H1 (cell line): ENCODE data around the gene C2CD5. TPM values are rescaled to one million over a fixed set of nuclear protein-coding genes. Genes with fewer than 3 reads are reported as not detected.
A peak's percentile ranks its signal among the peaks of the same experiment; 100 is the strongest.

ENCODE experiments used
- CTBP2 ChIP-seq: IDR thresholded peaks from 2 replicates; pipeline ENCODE4 v1.7.0; 2011; ENCODE audit warnings: borderline replicate concordance, mild to moderate bottlenecking, moderate library complexity, mixed read lengths, low read length; ENCODE audit not compliant: insufficient read depth, insufficient read length
- GTF2F1 ChIP-seq: IDR thresholded peaks from 2 replicates; pipeline ENCODE4 v1.6.1; 2012; ENCODE audit warnings: low read depth, low read length, improper control_type of control experiment, borderline replicate concordance
- HDAC2 ChIP-seq, 2 experiments: fragments of 300-600 bp in 1 of 2; sonication (generic) in 1 of 2; IDR thresholded peaks; 2 replicates each; pipeline ENCODE4 v1.6.1; 2011 to 2012; ENCODE audit warnings: low read depth in 2 of 2, low read length in 2 of 2, mild to moderate bottlenecking in 2 of 2, moderate library complexity in 2 of 2, borderline replicate concordance in 1 of 2, inconsistent platforms in 1 of 2
- HDAC6 ChIP-seq: IDR thresholded peaks from one replicate; pipeline ENCODE4 v1.7.1; 2012; ENCODE audit warnings: low read depth, mild to moderate bottlenecking, inconsistent platforms, low read length, moderate library complexity
- PHF8 ChIP-seq: fragments of 200-600 bp; sonication (generic); conservative IDR thresholded peaks from 2 replicates; pipeline ENCODE4 v1.7.1; 2012; ENCODE audit warnings: low read depth, mild to moderate bottlenecking, inconsistent platforms, low read length, moderate library complexity
- RAD21 ChIP-seq, 2 experiments: IDR thresholded peaks in 1 of 2; conservative IDR thresholded peaks in 1 of 2; 2 replicates each; pipeline ENCODE4 v1.6.1; 2011; ENCODE audit warnings: low read depth in 2 of 2, low read length in 2 of 2, improper control_type of control experiment in 1 of 2, inconsistent platforms in 1 of 2, mild to moderate bottlenecking in 1 of 2, moderate library complexity in 1 of 2
- RFX5 ChIP-seq: IDR thresholded peaks from 2 replicates; pipeline ENCODE4 v1.6.1; 2011; ENCODE audit warnings: low read depth, low read length, improper control_type of control experiment, borderline replicate concordance
- SAP30 ChIP-seq: fragments of 300-600 bp; sonication (generic); IDR thresholded peaks from 2 replicates; pipeline ENCODE4 v1.7.1; 2012; ENCODE audit warnings: low read length, moderate library complexity, mild to moderate bottlenecking, inconsistent platforms; ENCODE audit not compliant: insufficient read depth, insufficient replicate concordance
- SIX5 ChIP-seq: IDR thresholded peaks from 2 replicates; pipeline ENCODE4 v1.6.1; 2011; ENCODE audit warnings: mild to moderate bottlenecking, low read depth, low read length
- SUZ12 ChIP-seq: fragments of 200-600 bp; sonication (generic); IDR thresholded peaks from 2 replicates; pipeline ENCODE4 v1.6.1; 2012; ENCODE audit warnings: mild to moderate bottlenecking, inconsistent platforms, low read length, moderate library complexity, mixed read lengths
- TAF7 ChIP-seq: optimal IDR thresholded peaks from 2 replicates; pipeline ENCODE3; 2011; ENCODE audit warnings: low read depth, mild to moderate bottlenecking, inconsistent platforms, low read length, moderate library complexity, borderline replicate concordance
- TCF12 ChIP-seq: IDR thresholded peaks from 2 replicates; pipeline ENCODE4 v1.6.1; 2011; ENCODE audit warnings: low read depth, mild to moderate bottlenecking, low read length
- TEAD4 ChIP-seq: IDR thresholded peaks from 2 replicates; pipeline ENCODE4 v1.6.1; 2012; ENCODE audit warnings: low read depth, low read length, inconsistent platforms, mixed read lengths
- polyA plus RNA-seq, 7 experiments: library from polyadenylated mRNA; depleted of rRNA in 3 of 7; stranded (reverse) in 5 of 7; unstranded in 2 of 7; fragments of >200 nt in 5 of 7; fragments of 200-250 nt in 2 of 7; gene quantifications; 1 replicate in 5 of 7; 2 replicates in 1 of 7; 4 replicates in 1 of 7; pipeline versions ENCODE4 v1.2.1 to v1.2.3, GENCODE V29; 2011 to 2013; ENCODE audit warnings: missing spikeins in 2 of 7, mixed read lengths in 2 of 7
- total RNA-seq: library from RNA; stranded (reverse); fragmentation: NEBNext Ultra II Directional; extraction: Animal tissue kit (Norgen Biotek cat#: 25700); gene quantifications from 2 replicates; pipeline ENCODE4 v1.2.1, GENCODE V29; 2021
- TF ChIP-seq, protein P1 (sequence below): IDR thresholded peaks from 2 replicates; pipeline ENCODE4 v1.6.1; 2011; ENCODE audit warnings: low read length, improper control_type of control experiment
- TF ChIP-seq, protein P2 (sequence below): IDR thresholded peaks from 2 replicates; pipeline ENCODE4 v1.6.1; 2012; ENCODE audit warnings: low read length, inconsistent platforms
- TF ChIP-seq, protein P3 (sequence below): IDR thresholded peaks from 2 replicates; pipeline ENCODE4 v1.6.1; 2012; ENCODE audit warnings: inconsistent platforms
- TF ChIP-seq, protein P4 (sequence below): IDR thresholded peaks from 2 replicates; pipeline ENCODE4 v1.6.1; 2012; ENCODE audit warnings: inconsistent platforms

C2CD5 gene
- total and polyA plus RNA-seq, 2 of the 8 experiments (the other 6 are each of a cell fraction or from before 2014, with no cell fraction given): 21.9 to 45.9 TPM

DNA sequence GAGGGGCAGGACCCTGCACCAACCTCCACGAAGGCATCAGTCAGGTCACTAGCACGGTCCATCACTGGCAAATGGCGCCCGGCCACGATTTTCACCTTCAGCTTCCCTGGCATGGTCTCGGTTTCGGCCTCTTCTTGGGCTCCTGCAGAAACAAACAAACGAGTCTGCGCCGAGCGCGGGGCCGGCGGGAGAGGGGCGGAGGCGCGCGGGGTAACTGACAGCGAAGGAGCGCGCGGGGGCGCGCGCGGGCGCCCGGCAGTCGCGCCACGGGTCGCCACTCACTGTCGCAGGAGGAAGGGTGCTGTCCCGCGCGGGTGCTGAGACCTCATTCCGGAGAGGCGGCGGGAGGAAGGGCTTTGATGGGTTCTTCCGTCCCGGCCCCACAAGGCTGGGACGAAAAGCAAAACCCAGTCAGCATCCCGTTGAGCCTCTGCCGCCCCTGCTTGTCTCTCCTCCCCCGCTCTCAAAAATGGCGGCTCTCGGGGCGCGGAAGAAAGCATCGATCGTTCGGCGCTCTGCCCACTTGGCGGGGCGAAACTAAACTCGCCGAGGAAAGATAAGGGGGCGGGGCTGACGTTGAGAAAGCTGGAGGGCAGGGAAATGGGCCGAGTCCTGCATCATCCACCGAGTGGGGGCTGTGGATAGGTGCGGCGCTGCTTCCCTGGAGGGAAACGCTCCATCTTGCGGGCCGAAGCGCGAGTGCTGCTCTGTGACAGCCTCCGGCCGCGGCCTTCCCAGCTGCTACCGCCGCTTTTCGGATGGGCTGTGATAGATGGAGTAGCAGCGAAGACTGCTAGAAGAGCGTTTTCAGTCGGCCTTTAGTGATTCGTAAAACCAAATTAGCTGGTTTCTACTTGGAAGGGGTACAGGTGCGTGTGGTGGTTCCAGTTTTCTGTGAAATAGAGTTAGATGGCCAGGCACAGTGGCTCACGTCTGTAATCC, at the start of gene C2CD5 (continued):
- TF ChIP-seq, protein P1, sequence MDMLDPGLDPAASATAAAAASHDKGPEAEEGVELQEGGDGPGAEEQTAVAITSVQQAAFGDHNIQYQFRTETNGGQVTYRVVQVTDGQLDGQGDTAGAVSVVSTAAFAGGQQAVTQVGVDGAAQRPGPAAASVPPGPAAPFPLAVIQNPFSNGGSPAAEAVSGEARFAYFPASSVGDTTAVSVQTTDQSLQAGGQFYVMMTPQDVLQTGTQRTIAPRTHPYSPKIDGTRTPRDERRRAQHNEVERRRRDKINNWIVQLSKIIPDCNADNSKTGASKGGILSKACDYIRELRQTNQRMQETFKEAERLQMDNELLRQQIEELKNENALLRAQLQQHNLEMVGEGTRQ: no peak
- TF ChIP-seq TCF12 (0 out of 2 replicates have a peak, but pooled peaks have one; percentile 58), SAP30 (no peak), HDAC2 (IDR thresholded peaks at IDR 0.05; ENCODE audit: borderline replicate concordance in 1 of 2, low read depth in 2 of 2, low read length in 2 of 2) (peak; percentile 69 to 96; a peak in 2 of 4 replicates), CTBP2 (no peak), RFX5 (no peak), TAF7 (peak; percentile 68), PHF8 (peak; percentile 95), SUZ12 (peak; percentile 52; the same call in 1 of the 2 replicates), HDAC6 (no peak), RAD21 (IDR thresholded peaks at IDR 0.05 in 1 of 2, conservative IDR thresholded peaks at IDR 0.05 in 1 of 2; ENCODE audit: low read depth in 2 of 2, low read length in 2 of 2) (peak; percentile 28 to 32; a peak in 2 of 4 replicates), GTF2F1 (no peak), SIX5 (no peak), TEAD4 (0 out of 2 replicates have a peak, but pooled peaks have one; percentile 35)
- TF ChIP-seq, protein P2, sequence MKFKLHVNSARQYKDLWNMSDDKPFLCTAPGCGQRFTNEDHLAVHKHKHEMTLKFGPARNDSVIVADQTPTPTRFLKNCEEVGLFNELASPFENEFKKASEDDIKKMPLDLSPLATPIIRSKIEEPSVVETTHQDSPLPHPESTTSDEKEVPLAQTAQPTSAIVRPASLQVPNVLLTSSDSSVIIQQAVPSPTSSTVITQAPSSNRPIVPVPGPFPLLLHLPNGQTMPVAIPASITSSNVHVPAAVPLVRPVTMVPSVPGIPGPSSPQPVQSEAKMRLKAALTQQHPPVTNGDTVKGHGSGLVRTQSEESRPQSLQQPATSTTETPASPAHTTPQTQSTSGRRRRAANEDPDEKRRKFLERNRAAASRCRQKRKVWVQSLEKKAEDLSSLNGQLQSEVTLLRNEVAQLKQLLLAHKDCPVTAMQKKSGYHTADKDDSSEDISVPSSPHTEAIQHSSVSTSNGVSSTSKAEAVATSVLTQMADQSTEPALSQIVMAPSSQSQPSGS: 0 out of 2 replicates have a peak, but pooled peaks have one; percentile 25
- TF ChIP-seq, protein P3, sequence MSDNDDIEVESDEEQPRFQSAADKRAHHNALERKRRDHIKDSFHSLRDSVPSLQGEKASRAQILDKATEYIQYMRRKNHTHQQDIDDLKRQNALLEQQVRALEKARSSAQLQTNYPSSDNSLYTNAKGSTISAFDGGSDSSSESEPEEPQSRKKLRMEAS: peak; percentile 89
- TF ChIP-seq, protein P4, sequence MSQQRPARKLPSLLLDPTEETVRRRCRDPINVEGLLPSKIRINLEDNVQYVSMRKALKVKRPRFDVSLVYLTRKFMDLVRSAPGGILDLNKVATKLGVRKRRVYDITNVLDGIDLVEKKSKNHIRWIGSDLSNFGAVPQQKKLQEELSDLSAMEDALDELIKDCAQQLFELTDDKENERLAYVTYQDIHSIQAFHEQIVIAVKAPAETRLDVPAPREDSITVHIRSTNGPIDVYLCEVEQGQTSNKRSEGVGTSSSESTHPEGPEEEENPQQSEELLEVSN: peak; percentile 86
